Measurements from ENCODE around the gene GLRA3.
"Not testable (repeated sequence)": the region's sequence is repeated elsewhere in the genome, so short reads cannot be mapped to it uniquely, and the experiment has no call there.

GLRA3 gene

DNA sequence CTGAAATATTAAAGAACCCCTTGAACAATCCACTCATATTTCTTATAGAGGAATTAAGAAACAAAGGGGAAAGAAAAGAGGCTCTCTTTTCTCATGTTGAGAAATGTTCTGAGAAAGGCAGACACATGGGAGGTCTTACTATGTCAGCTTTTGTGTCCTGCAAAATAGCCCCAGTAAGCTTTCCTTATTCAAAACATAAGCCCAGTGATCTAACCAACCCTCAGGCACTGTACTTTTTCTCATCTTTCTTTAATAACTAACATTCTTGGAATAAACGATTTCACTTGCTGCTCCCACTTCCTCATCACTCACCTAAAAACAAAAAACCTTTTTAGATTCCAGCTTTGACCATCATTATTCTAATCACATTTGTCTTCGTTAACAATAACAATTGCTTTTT lies 115.9 kb downstream of the GLRA3 start:
- no peak for DNase-seq

- DNase-seq = no peak
Observed at GRCh38 chr4:174709526-174709925, 119.5 kb downstream of the GLRA3 start.

GRCh38 chr4:174708381-174708780 lies 120.7 kb downstream of the GLRA3 start:
- no peak for DNase-seq

DNA sequence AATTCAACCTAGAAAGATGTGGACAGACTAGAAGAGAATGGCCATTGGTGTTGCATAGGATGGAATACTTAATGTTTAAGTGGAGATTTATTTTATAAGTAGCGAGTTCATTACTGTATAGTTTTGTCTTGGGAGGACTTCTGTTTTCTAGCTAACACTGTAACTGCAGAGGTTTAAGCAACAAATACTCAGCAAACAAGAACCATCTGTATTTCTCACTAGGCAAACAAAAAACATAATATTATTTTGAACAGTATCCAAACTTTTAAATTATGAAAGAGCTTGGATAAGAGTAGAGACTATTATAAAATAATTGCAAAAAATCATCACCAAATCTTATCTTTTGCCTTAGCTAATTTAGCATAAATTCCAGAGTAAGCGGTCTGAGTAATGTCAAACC lies 121.1 kb downstream of the GLRA3 start:
- DNase-seq = no peak

GRCh38 chr4:174707051-174707676 lies 121.9 kb downstream of the GLRA3 start:
- DNase-seq = no peak

GRCh38 chr4:174702979-174703478 lies 126.0 kb downstream of the GLRA3 start:
- peak; percentile 54 for DNase-seq

GRCh38 chr4:174699654-174700053 lies 129.4 kb downstream of the GLRA3 start:
- DNase-seq = no peak

DNA sequence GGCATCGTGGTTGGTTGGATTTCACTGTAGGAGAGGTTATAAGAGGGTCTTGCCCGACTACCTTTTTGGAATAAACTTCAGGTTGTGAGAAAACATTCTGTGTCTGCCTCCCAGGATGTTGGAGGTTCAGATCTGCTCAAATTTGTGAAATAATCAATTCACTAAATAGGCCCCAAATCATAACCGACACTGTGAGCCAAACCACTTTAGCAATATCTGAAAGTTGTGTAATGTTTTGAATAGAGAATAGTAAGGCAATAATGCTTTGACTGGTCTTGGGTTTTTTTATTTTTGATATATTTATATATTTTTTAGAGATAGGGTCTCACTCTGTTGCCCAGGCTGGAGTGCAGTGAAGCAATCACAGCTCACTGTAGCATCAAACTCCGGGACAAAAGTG lies 131.2 kb downstream of the GLRA3 start:
- DNase-seq = no peak

DNA sequence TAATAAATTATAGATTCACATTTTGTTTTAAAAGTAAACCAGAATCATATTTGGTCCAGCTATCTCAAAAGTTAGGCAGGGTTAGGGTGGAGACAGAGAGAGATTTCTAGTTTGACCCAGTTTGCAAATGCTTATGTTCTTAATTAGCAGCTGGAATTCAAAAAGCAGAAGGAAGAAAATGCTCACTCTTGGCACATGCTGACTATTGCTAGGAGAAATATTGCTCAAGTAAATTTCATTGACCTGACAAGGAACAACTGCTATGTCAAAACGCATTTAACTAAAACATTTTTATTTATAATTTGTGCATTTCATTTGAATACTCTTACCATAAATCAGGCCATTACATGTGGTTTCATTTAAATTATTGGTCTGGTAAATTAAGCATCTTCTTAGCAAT lies 131.8 kb downstream of the GLRA3 start:
- peak; percentile 62 for DNase-seq

GRCh38 chr4:174696657-174697056 lies 132.4 kb downstream of the GLRA3 start:
- DNase-seq = no peak

DNA sequence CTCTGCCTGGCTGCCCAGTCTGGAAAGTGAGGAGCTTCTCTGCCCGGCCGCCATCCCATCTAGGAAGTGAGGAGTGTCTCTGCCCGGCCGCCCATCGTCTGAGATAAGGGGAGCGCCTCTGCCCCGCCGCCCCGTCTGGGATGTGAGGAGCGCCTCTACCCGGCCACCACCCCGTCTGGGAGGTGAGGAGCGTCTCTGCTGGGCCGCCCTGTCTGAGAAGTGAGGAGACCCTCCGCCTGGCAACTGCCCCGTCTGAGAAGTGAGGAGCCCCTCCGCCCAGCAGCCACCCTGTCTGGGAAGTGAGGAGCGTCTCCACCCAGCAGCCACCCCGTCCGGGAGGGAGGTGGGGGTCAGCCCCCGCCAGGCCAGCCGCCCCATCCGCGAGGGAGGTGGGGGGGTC lies 137.2 kb downstream of the GLRA3 start:
- DNase-seq = not testable (repeated sequence)

DNA sequence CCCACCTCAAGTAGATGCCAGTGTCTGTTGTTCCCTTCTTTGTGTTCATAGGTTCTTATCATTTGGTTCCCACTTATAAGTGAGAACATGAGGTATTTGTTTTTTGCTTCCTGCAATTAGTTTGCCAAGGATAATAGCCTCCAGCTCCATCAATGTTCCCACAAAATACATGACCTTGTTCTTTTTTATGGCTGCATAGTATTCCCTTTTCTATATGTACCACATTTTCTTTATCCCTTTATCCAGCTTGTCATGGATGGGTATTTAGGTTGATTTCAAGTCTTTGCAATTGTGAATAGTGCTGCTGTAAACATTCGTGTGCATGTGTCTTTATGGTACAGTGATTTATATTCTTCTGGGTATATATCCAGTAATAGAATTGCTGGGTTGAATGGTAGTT lies 138.4 kb downstream of the GLRA3 start:
- no peak for DNase-seq

GRCh38 chr4:174689618-174690017 lies 139.4 kb downstream of the GLRA3 start:
- no peak for DNase-seq

DNA sequence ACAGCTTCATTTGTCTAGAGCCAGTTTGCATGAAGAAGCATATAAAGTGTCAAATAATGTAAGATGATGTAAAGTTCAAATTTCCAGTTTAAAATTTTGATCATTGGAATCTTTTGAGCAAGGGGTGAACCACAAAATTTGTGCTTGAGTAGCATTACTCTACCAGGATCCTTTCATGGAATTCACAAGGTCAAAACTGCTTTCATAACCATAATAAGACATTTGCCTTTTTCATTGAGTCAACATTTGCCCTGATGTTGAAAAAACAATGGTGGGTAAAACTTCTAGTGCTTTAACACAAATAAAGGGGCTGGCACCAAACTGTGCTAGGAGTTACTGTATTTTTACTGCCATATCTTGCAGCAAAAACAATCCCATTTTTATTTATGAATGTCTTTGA lies 142.2 kb downstream of the GLRA3 start:
- no peak for DNase-seq

DNA sequence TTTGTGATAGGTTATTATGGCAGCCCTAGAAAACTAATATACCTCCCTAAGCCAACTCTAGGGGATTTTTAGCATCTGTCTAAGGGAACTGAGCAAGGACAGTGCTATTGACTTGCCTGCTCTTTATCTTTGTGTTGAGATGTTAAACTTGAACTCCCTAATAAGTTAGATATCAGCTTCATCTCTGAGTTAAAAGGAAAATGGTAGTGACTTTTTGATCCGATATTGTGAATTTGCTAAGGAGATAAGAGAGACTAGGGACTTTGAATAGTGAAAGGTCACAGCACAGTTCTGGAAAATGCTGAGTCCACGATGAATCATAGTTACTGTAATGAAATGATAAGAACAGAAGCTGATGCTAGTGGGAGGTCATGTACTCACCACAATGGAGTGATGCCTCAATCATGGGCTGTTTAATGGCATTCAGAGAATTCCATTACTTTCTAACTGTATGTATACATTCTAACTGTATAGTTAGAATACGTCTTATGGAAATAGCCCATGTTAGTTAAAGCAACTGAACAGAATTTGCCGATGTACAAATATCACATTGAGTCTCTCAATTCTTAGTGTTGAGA lies 147.2 kb downstream of the GLRA3 start:
- DNase-seq = peak; percentile 88

- peak; percentile 54 for DNase-seq
Observed at GRCh38 chr4:174674305-174674840, 154.7 kb downstream of the GLRA3 start.

DNA sequence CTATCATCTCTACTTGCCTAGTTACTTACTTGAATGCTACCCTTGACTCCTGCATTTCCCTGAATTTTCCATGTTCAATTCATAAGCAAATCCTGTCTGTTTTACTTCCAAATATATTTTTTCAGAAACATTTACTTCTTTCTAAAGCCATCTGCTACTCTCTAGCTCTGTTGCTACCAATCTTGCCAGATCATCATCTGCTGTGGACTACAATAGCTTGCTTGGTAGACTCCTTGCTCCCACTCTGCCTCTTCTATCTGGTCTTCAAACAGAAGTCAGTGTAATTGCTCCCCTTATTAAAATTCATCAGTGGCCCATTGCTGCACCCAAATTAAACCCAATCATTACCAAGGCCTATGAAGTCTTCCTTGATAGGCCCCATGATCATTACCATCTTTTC lies 155.2 kb downstream of the GLRA3 start:
- no peak for DNase-seq

DNA sequence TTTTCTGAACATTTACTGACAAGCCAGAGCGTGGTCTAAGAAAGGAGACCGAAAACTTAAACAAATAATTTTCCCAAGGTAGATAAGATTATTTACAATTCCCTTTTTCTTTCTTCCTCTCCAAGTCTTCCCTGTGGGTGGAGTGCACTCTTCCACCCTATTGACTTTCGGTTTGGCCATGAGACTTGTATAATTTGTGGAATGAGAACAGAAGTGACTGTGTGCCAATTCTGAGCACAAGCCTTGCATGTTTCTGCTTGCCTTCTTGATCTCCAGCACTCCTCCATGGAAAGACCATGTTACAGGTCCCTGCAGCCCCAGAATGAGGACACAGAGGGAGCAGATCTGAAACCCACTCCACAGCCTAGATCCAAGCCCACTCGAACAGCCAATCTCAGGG lies 156.8 kb downstream of the GLRA3 start:
- no peak for DNase-seq

- peak; percentile 94 for DNase-seq
Observed at GRCh38 chr4:174669270-174669669, 159.8 kb downstream of the GLRA3 start.

DNA sequence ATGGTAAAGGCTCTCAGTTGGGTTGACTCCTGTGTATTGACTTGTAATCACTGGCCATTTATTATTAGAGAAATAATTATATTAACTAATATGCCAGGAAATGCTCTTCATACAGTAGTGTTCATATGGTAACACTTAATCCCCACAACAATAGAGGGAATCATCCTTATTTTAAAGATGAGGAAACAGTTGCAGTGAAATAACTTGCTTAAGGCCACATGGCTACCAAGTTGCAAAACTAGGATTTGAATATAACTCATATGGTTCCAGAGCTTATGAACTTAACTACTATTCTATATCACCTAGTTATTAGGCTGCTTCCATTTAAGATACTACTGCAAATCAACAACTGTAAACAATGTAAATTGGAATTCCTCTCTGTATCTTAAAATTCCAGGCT lies 163.2 kb downstream of the GLRA3 start:
- no peak for DNase-seq

GRCh38 chr4:174663216-174663615 lies 165.8 kb downstream of the GLRA3 start:
- peak; percentile 92 for DNase-seq

DNA sequence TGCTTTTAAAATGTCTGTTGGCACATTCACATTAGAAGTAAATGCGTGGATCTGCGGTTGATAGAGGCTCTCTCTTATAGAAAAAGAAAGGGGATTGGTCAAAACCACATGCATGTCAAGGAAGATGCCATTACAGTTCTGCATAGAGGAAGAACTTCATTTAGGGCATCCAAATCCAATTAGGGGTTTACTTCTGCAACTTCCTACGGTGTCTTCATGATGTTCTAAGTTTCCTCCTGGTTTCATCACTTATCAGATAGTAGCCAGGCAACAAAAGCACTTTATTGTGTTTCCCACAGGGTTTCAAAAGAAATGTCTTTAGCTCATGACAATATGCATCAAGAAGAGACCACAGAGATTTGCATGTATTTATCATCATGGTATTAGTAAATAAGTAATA lies 170.8 kb downstream of the GLRA3 start:
- DNase-seq = no peak

- DNase-seq = no peak
Observed at GRCh38 chr4:174657472-174657871, 171.6 kb downstream of the GLRA3 start.

DNA sequence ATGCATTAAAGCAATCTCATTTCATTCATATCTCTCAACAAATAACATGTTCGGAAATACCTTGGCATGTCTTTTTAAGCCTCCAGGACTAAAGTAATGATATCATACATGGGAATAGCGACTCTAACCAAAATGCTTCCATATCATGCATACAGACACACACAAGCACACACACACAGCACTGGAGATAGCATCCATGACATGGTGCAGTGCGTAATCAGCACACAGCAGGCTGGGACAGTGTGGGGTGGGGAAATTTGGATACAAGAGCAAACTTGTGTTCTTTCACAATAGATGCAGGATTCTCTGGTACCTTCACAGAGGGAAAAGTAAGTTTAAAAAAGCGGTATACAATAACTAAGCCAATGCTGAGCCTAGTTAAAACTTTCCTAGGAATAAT lies 174.4 kb downstream of the GLRA3 start:
- DNase-seq = no peak
